ACHN (cell line): ENCODE data around the gene ATP8B4.

ENCODE experiments used
- DNase-seq: peaks from one replicate; pipeline ENCODE4 v3.0.0-alpha.2; 2015
- in situ Hi-C: cut with HindIII; loops from 2 replicates; pipeline ENCODE4 v1.10.0; 2017; ENCODE audit warnings: low sequenced_read_pairs, low pct_ligation_motif_present, low pct_unique_long_range_greater_than_20kb

Gene ATP8B4

DNA sequence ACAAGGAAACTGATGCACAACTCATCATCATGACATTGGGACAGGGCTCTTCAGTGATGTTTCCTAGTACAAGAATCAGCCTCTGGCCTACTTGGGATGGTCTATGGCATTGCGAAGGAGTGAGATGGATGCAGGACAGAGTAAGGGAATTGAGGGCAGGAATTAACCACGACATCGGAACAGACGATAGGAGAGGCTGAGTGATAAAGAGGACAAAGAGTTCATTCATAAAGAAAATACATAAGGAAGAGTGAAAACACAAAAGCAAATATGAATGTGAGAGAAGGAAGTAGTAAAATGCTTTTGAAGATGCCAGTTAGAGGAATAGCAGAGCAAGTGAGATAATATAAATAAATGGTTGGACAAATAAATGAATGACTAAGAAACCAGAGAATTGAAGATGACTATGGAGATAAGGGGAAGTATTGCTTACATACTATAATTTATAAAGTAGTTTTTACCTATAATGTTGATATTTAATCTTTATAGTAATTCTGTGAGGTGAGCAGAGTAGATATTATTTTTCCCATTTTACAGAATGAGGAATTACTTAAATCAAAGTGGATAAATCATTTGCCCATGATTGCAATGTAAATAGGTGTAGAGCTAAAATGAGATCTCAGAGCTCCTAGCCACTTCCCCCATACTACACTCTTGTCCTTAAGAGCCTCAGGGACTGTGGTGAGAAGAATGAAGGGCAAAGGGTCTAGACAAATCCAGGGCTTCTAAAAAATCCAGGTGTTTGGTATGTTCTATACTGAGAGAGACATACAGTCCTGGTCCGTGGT is 294.9 kb downstream of the ATP8B4 start:
- DNase-seq: no peak
- in situ Hi-C loops: no loop called here

DNA sequence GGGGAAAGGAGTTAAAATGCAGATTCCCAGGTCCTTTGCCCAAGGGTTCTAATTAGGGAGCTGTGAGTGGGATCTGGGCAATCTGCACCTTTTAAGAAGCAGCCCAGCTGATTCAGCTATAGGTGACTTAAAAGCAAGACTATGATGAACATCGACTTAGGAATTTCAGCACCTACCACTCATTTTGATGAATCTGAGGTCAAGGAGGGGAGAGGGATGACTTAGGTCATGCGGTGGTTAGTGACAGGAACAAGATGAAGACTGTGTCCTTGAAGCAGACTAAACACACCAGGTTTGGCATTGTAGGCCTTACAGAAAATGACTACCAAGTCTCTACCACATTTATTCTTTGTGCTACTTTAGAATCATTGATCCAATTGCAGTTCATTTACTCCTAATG is 301.9 kb downstream of the ATP8B4 start:
- DNase-seq: no peak
- in situ Hi-C loops: no loop called here

DNA sequence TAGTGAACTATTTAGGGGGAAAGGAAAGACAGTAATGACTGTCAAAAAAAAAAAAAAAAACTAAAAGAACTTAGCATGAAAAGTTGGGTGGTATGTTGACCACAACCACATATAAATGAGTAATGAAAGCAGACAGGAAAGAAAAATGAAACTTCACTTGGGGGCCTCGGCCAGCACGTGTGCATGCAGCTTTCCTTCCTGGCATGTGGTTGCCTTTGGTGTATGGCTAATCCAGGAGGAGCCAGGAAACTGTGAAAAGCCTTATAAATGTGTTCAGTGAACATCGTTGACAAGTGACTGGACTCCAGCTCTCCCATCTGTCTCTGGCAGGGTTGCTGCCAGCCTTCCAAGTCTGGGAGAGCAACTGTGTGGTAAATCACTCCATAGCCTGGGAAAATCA is 303.1 kb downstream of the ATP8B4 start:
- DNase-seq: no peak
- in situ Hi-C loops: no loop called here

DNA sequence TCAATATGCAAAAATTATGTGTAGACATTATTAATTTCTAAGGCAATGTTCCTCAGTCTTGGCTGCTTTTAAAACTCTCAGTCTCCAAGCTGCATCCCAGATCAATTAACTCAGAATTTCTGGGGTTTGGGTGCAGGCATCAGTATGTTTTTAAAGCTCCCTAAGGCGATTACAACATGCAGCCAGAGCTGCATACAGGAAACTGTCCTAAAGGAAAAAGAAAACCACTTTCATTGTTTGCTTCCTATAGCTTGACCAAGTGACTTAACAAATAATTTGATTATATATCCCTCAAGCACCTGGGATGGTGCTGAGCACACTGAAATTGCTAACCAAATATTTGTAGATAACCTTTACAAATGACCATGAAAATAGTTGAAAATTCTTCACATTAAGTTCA is 303.5 kb downstream of the ATP8B4 start:
- DNase-seq: no peak

DNA sequence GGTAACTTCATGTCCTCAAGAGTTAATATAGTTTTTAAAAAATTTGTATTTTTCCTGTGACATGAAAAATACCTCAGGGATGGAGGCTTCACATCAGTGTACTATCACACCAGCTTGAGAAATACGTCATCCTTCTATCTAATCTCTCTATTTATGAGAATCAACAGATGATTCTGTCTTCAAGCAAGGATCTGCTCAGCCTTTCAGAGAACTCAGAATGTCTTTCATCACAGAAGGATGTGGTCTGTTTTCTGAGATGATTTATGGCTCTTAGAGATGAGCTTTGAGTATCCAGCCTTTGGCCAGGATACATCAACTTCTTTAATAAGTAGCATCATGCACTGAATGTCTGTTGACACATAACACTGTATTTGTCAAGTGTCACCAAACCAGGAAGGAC is 304.3 kb downstream of the ATP8B4 start:
- no peak for DNase-seq
- in situ Hi-C loops: no loop called here

More for the DNA sequence above, 303.5 kb downstream of the ATP8B4 start:
- in situ Hi-C loops: no loop called here

GRCh38 chr15:49813625-49814024 is 305.4 kb downstream of the ATP8B4 start:
- no peak for DNase-seq
- in situ Hi-C loops: no loop called here

GRCh38 chr15:49810720-49811119 is 308.3 kb downstream of the ATP8B4 start:
- DNase-seq: no peak
- in situ Hi-C loops: no loop called here

DNA sequence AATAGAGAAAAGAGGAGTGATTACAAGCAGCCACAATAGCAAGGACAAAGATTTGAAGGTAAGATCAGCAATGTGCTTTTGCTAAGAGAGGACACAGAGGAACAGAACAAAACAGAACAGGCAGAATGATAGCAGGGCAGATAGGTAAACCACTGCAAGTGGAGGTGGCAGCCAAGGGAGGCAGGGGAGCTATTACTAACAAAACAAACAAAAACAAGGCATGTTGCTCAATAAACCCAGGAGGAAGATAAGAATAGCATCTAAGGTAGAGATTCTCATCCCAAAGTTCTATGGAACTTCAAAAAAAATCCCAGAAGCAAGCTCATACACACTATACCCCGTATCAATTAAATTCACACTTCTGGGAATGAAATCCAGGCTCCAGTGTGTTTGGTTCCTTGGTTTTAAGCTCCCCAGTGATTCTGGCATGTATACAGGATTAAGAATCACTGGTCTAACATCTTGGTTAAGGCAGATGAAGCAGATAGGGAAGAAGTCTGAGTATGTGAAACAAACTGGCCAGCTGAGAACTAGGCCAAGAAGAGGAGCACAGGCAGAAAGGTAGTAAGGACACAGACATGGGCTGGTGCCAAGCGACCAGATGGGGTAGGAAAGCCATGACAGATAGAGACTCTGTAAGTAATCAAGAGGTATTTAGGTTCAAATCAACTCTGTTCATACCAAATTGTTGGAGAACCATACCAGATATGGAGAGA is 309.0 kb downstream of the ATP8B4 start:
- DNase-seq: no peak
- in situ Hi-C loops: no loop called here

GRCh38 chr15:49808341-49808740 is 310.7 kb downstream of the ATP8B4 start:
- in situ Hi-C loops: no loop called here
- no peak for DNase-seq
